Measurements from ENCODE around the gene SFT2D3.

The SFT2D3 gene

DNA sequence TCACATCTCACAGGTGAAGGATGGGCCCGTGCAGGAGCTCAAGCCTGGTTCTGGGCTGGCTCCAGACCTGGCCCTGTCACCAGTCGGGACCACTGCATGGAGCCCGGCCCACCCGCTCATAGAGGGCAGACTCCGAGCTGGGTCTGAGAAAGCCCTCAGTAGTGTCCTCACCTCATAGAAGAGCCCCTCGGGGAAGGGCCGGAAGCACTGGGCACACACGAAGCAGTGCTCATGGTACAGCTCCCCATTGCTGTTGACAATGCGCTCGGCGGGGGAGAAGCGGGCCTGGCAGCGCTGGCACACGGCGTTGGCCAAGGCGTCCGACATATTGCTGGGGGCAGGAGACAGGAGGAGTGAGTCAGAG is 44.1 kb upstream of the SFT2D3 start:
- no peak for DNase-seq (ENCODE audit: low spot score)
- H3K4me3 ChIP-seq (ENCODE audit: severe bottlenecking): no peak overlapping the region
- H3K4me1 ChIP-seq (ENCODE audit: insufficient read depth, poor library complexity, severe bottlenecking): no peaks in the 10 kb centered on the region
- ATAC-seq (ENCODE audit: low read depth): no peak
- no peak overlapping the region for H3K27ac ChIP-seq (ENCODE audit: poor library complexity, severe bottlenecking)
- H3K36me3 ChIP-seq (ENCODE audit: low read depth): no peaks in the 10 kb centered on the region
- H3K27me3 ChIP-seq (ENCODE audit: insufficient read depth, poor library complexity, severe bottlenecking): no peaks in the 10 kb centered on the region
- H3K9me3 ChIP-seq (ENCODE audit: severe bottlenecking): no peaks in the 10 kb centered on the region
- TF ChIP-seq, protein P1, sequence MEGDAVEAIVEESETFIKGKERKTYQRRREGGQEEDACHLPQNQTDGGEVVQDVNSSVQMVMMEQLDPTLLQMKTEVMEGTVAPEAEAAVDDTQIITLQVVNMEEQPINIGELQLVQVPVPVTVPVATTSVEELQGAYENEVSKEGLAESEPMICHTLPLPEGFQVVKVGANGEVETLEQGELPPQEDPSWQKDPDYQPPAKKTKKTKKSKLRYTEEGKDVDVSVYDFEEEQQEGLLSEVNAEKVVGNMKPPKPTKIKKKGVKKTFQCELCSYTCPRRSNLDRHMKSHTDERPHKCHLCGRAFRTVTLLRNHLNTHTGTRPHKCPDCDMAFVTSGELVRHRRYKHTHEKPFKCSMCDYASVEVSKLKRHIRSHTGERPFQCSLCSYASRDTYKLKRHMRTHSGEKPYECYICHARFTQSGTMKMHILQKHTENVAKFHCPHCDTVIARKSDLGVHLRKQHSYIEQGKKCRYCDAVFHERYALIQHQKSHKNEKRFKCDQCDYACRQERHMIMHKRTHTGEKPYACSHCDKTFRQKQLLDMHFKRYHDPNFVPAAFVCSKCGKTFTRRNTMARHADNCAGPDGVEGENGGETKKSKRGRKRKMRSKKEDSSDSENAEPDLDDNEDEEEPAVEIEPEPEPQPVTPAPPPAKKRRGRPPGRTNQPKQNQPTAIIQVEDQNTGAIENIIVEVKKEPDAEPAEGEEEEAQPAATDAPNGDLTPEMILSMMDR (IDR thresholded peaks at IDR 0.05; ENCODE audit: poor library complexity, severe bottlenecking): no peak

DNA sequence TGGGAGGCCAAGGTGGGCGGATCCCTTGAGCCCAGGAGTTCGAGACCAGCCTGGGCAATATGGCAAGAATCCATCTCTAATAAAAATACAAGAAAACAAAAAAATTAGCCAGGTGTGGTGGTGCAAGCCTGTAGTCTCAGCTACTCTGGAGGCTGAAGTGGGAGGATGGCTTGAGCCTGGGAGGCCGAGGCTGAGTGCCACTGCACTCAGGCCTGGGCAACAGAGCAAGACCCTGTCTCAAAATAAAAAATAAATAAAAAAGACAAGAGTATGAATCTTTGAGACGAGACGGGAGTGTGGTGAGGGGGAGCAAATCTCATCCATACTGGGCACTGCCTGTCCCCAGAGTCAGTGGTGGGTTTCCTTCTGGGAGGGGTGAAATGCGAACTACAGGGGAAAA is 43.2 kb upstream of the SFT2D3 start:
- no peaks in the 10 kb centered on the region for H3K36me3 ChIP-seq (ENCODE audit: low read depth)
- TF ChIP-seq, protein P1 (IDR thresholded peaks at IDR 0.05; ENCODE audit: poor library complexity, severe bottlenecking): no peak
- H3K9me3 ChIP-seq (ENCODE audit: severe bottlenecking): no peaks in the 10 kb centered on the region
- no peaks in the 10 kb centered on the region for H3K4me1 ChIP-seq (ENCODE audit: insufficient read depth, poor library complexity, severe bottlenecking)
- DNase-seq (ENCODE audit: low spot score): no peak
- H3K27me3 ChIP-seq (ENCODE audit: insufficient read depth, poor library complexity, severe bottlenecking): no peaks in the 10 kb centered on the region
- no peak for ATAC-seq (ENCODE audit: low read depth)
- H3K27ac ChIP-seq (ENCODE audit: poor library complexity, severe bottlenecking): no peak overlapping the region
- H3K4me3 ChIP-seq (ENCODE audit: severe bottlenecking): no peak overlapping the region

DNA sequence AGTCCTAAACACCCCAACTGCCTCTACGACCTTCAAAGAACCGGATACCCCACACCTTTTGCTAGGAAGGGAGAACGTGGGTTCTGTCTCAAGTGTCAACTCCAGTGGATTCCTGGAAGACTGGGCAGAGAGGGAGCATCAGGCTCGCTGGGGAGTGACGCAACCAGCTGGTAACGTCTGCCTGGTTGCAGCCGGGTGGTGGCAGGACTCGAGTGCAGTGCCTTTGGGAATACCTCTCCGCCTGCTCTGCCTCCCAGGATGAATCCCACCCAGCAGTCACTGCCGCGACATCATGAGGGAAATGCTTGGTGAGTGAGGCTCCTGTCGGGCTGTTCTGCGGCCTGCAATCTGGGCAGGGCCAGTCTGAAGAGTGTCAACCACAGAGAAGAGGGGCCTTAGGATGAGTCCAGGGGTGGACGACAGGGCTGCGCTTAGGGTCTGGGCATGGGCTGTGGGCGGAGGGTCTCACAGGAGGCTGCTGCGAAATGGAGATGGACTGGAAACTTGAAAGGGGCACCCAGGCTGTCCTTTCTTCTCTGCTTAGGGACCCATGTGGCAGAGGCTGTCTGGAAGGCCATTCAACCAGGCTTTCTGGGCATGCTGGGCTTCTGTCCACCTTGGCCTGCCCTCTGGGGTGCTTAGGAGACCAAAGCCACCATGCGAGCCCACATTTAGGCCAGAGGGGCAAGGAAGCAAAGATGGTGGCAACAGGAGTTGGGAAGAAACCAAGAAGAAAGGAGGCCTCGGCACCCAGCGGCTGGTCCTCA is 42.5 kb upstream of the SFT2D3 start:
- H3K27ac ChIP-seq (ENCODE audit: poor library complexity, severe bottlenecking): no peak overlapping the region
- DNase-seq (ENCODE audit: low spot score): no peak
- no peaks in the 10 kb centered on the region for H3K27me3 ChIP-seq (ENCODE audit: insufficient read depth, poor library complexity, severe bottlenecking)
- no peaks in the 10 kb centered on the region for H3K4me1 ChIP-seq (ENCODE audit: insufficient read depth, poor library complexity, severe bottlenecking)
- no peaks in the 10 kb centered on the region for H3K36me3 ChIP-seq (ENCODE audit: low read depth)
- ATAC-seq (ENCODE audit: low read depth): no peak
- H3K4me3 ChIP-seq (ENCODE audit: severe bottlenecking): no peak overlapping the region
- H3K9me3 ChIP-seq (ENCODE audit: severe bottlenecking): no peaks in the 10 kb centered on the region
- TF ChIP-seq, protein P1 (IDR thresholded peaks at IDR 0.05; ENCODE audit: poor library complexity, severe bottlenecking): no peak

DNA sequence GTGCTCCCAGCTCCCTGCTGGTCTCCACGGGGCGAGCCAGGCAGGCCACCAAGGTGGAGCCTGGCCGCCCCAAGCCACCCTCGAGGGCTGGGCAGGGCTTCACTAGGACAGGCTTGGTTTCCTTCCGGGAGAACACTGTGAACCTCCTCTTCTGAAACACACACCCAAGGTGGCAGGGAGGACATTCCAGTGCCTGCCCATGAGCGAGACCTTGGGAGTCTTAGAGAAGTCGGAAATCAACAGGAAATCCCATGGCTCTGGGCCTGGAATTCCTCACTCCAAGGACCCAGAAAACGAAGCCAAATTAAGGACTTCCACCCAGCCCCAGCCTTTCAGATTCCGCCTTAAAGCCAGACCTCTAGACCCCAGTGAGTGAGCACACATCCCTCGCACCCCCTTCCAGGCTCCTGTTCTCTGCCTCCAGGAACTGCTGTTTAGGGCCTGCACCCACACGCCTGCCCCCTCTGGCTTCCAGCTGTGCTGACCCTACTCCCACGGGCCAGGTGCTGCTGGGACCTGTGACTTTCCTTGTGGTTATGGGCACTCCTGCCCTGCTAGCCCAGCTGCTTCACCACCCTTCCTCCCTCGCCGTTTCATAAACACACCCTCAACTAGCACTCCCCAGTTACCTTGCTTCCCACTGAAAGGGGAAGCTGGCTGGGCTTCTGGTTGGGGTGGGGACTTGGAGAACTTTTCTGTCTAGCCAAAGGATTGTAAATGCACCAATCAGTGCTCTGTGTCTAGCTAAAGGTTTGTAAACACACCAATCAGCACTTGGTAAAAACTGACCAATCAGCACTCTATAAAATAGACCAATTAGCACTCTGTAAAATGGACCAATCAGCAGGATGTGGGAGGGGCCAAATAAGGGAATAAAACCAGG is 41.6 kb upstream of the SFT2D3 start:
- no peaks in the 10 kb centered on the region for H3K4me1 ChIP-seq (ENCODE audit: insufficient read depth, poor library complexity, severe bottlenecking)

More for the DNA sequence above, 41.6 kb upstream of the SFT2D3 start:
- H3K27me3 ChIP-seq (ENCODE audit: insufficient read depth, poor library complexity, severe bottlenecking): peaks cover 3% of the 10 kb centered on the region
- ATAC-seq (ENCODE audit: low read depth) (no peak), DNase-seq (ENCODE audit: low spot score) (no peak)
- TF ChIP-seq, protein P1 (IDR thresholded peaks at IDR 0.05; ENCODE audit: poor library complexity, severe bottlenecking): no peak
- no peak overlapping the region for H3K4me3 ChIP-seq (ENCODE audit: severe bottlenecking)
- H3K27ac ChIP-seq (ENCODE audit: poor library complexity, severe bottlenecking): no peak overlapping the region
- no peaks in the 10 kb centered on the region for H3K9me3 ChIP-seq (ENCODE audit: severe bottlenecking)
- H3K36me3 ChIP-seq (ENCODE audit: low read depth): no peaks in the 10 kb centered on the region

Measured in RWPE2 (cell line).